ELR (cell line): Measurements from ENCODE around the gene APOL3.
"Not testable (repeated sequence)": the region's sequence is repeated elsewhere in the genome, so short reads cannot be mapped to it uniquely, and the experiment has no call there.

Source experiments
- DNase-seq: peaks from one replicate; pipeline ENCODE4 v3.0.0-alpha.2; 2015; ENCODE audit warnings: low read depth

The APOL3 gene

DNA sequence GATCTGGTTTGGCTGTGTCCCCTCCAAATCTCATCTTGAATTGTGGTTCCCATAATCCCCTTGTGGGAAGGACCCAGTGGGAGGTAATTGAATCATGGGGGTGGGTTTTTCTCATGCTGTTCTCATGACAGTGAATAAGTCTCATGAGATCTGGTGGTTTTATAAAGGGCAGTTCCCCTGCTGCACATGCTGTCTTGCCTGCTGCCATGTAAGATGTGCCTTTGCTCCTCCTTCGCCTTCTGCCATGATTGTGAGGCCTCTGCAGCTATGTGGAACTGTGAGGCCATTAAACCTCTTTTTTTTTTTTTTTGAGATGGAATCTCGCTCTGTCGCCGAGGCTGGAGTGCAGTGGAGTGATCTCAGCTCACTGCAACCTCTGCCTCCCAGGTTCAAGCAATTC lies 59.6 kb downstream of the APOL3 start:
- DNase-seq, result not testable (repeated sequence)

GRCh38 chr22:36100134-36100824 lies 60.3 kb downstream of the APOL3 start:
- no peak for DNase-seq

DNA sequence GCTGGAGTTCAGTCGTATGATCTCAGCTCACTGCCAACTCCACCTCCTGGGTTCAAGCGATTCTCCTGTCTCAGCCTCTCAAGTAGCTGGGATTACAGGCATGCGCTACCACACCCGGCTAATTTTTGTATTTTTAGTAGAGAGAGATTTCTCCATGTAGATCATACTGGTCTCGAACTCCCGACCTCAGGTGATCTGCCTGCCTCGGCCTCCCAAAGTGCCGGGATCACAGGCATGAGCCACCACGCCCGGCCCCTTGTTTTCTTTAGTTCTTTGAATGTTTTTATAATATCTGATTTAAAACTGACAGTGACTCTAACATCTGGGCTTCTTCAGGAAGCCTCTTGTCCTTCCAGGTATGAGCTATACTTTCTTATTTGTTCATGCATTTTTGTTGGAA lies 61.0 kb downstream of the APOL3 start:
- DNase-seq, result not testable (repeated sequence)

DNA sequence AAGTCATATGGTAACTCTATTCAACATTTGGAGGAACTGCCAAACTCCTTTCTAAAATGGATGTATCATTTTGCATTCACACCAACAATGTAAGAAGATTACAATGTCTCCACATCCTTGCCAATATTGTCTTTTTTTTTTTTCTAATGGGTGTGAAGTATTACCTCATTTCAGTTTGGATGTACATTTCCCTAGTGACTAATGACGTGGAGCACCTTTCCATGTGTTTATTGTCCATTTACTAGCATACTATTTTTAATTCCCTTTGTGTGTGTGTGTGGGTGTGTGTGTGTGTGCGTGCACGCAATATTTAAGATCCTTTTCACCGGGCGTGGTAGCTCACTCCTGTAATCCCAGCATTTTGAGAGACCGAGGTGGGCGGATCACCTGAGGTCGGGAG lies 62.7 kb downstream of the APOL3 start:
- DNase-seq, result no peak

GRCh38 chr22:36090772-36091171 lies 69.8 kb downstream of the APOL3 start:
- DNase-seq, result not testable (repeated sequence)
